Activated B cell treated with CpG ODN at 0.5 μM for 24 hours (primary cell): ENCODE data around the gene TMX4. TPM values are rescaled to one million over a fixed set of nuclear protein-coding genes. Genes with fewer than 3 reads are reported as not detected.
"Not testable (repeated sequence)": the region's sequence is repeated elsewhere in the genome, so short reads cannot be mapped to it uniquely, and the experiment has no call there.

Experiments used
- ATAC-seq: fragments of 200-7000 bp; cut with Tn5 transposase; one replicate; pipeline ENCODE4 v1.10.0; 2021; ENCODE audit warnings: low read depth, mild to moderate bottlenecking, moderate library complexity
- CTCF ChIA-PET: fragments of 350-600 bp; sonication (Branson Sonifier 250); formaldehyde crosslinking; loops from one replicate; lab custom pipeline; 2021; ENCODE audit warnings: antibody characterized with exemption; lab: Charles Lee
- POLR2A ChIA-PET: fragments of 350-600 bp; sonication (Branson Sonifier 250); formaldehyde crosslinking; loops from one replicate; lab custom pipeline; 2021; ENCODE audit warnings: antibody characterized with exemption; lab: Charles Lee
- DNase-seq: peaks from one replicate; pipeline ENCODE4 v3.0.0; 2022
- H3K27ac Mint-ChIP-seq: one replicate; pipeline ENCODE4 v1.8.0; 2020; ENCODE audit warnings: mixed read lengths
- H3K27me3 Mint-ChIP-seq: one replicate; pipeline ENCODE4 v1.8.0; 2021; ENCODE audit warnings: mixed read lengths
- H3K36me3 Mint-ChIP-seq: one replicate; pipeline ENCODE4 v1.8.0; 2021; ENCODE audit warnings: low read depth, mixed read lengths
- H3K4me1 Mint-ChIP-seq: one replicate; pipeline ENCODE4 v1.8.0; 2021; ENCODE audit warnings: mixed read lengths
- H3K4me3 Mint-ChIP-seq: one replicate; pipeline ENCODE4 v1.8.0; 2020; ENCODE audit warnings: mild to moderate bottlenecking, mixed read lengths
- H3K9me3 Mint-ChIP-seq: one replicate; pipeline ENCODE4 v1.8.0; 2020; ENCODE audit warnings: mixed read lengths
- CTCF ChIP-seq: fragments of 200-600 bp; IDR thresholded peaks from one replicate; pipeline ENCODE4 v1.8.0; 2022; ENCODE audit warnings: antibody characterized with exemption, mild to moderate bottlenecking
- intact Hi-C: fragments of 100-400 bp; cut with micrococcal nuclease; formaldehyde crosslinking; loops from one replicate; pipeline ENCODE4 v1.15.1; 2024
- total RNA-seq: library from RNA; stranded (reverse); gene quantifications from 2 replicates; pipeline ENCODE4 v1.2.3, GENCODE V29; 2022

The TMX4 gene
- total RNA-seq, 1 donor from 2014 or later = 24.8 TPM

GRCh38 chr20:8033151-8033841 is 13.7 kb upstream of the TMX4 start:
- no peak overlapping the region for H3K27ac Mint-ChIP-seq
- no peak for TF ChIP-seq CTCF
- H3K4me1 Mint-ChIP-seq = no peaks in the 10 kb centered on the region
- intact Hi-C loops = no loop called here
- ATAC-seq = no peak
- H3K9me3 Mint-ChIP-seq = no peaks in the 10 kb centered on the region
- DNase-seq = no peak
- ChIA-PET CTCF (no interaction called here), POLR2A (no interaction called here)
- H3K27me3 Mint-ChIP-seq = peaks cover 6% of the 10 kb centered on the region
- no peaks in the 10 kb centered on the region for H3K36me3 Mint-ChIP-seq
- H3K4me3 Mint-ChIP-seq = no peak overlapping the region

GRCh38 chr20:8032499-8032898 is 12.9 kb upstream of the TMX4 start:
- no peak for TF ChIP-seq CTCF
- no peak for ATAC-seq
- H3K27me3 Mint-ChIP-seq = peaks cover 5% of the 10 kb centered on the region
- H3K27ac Mint-ChIP-seq = no peak overlapping the region
- ChIA-PET CTCF (no interaction called here), POLR2A (no interaction called here)
- no peaks in the 10 kb centered on the region for H3K36me3 Mint-ChIP-seq
- no peak for DNase-seq
- H3K4me3 Mint-ChIP-seq = no peak overlapping the region
- H3K9me3 Mint-ChIP-seq = no peaks in the 10 kb centered on the region
- no peaks in the 10 kb centered on the region for H3K4me1 Mint-ChIP-seq
- intact Hi-C loops = no loop called here

- H3K4me3 Mint-ChIP-seq, H3K27ac Mint-ChIP-seq, intact Hi-C loops, DNase-seq, H3K27me3 Mint-ChIP-seq, H3K4me1 Mint-ChIP-seq, H3K9me3 Mint-ChIP-seq, ATAC-seq, POLR2A ChIA-PET, CTCF ChIA-PET, H3K36me3 Mint-ChIP-seq: not testable (repeated sequence)
These were observed 12.0 kb upstream of the TMX4 start for GRCh38 chr20:8031539-8031938.

GRCh38 chr20:8021541-8022269 is 2.1 kb upstream of the TMX4 start:
- intact Hi-C loops = no loop called here

More at GRCh38 chr20:8021541-8022269, 2.1 kb upstream of the TMX4 start:
- Mint-ChIP-seq H3K27ac (no peak overlapping the region), H3K4me1 (peaks cover 17% of the 10 kb centered on the region), H3K4me3 (no peak overlapping the region), H3K36me3 (peaks cover 4% of the 10 kb centered on the region), H3K9me3 (no peaks in the 10 kb centered on the region), H3K27me3 (peaks cover 6% of the 10 kb centered on the region)
- POLR2A ChIA-PET = no interaction called here
- DNase-seq (no peak), ATAC-seq (no peak)
- no peak for TF ChIP-seq CTCF
- CTCF ChIA-PET = interaction anchor here (0.7 to 1.4 kb wide), 3 partner anchors 22 to 701 kb away, joined by 3 to 4 read pairs (median 4); no protein-coding TSS in a partner anchor
